Nephron progenitor cell (in vitro differentiated cells): Measurements from ENCODE around the gene EIF4H.

Experiments used
- DNase-seq: peaks from one replicate; pipeline ENCODE4 v3.0.0; 2021
- H3K27ac Mint-ChIP-seq: 2 replicates; pipeline ENCODE4 v1.8.0; 2021; ENCODE audit warnings: mild to moderate bottlenecking, moderate library complexity, mixed read lengths
- H3K27me3 Mint-ChIP-seq: 2 replicates; pipeline ENCODE4 v1.8.0; 2021; ENCODE audit warnings: mild to moderate bottlenecking, low read depth, mixed read lengths; ENCODE audit not compliant: poor library complexity
- H3K36me3 Mint-ChIP-seq: 2 replicates; pipeline ENCODE4 v1.8.0; 2021; ENCODE audit warnings: low read depth, mixed read lengths
- H3K4me1 Mint-ChIP-seq: 2 replicates; pipeline ENCODE4 v1.8.0; 2021; ENCODE audit warnings: mixed read lengths
- H3K4me3 Mint-ChIP-seq: 2 replicates; pipeline ENCODE4 v1.8.0; 2021; ENCODE audit warnings: mild to moderate bottlenecking, moderate library complexity, mixed read lengths
- H3K9me3 Mint-ChIP-seq: 2 replicates; pipeline ENCODE4 v1.8.0; 2021; ENCODE audit warnings: mild to moderate bottlenecking, moderate library complexity, mixed read lengths
- CTCF ChIP-seq: fragments of 200-600 bp; sonication (generic); IDR thresholded peaks from 2 replicates; pipeline ENCODE4 v1.5.0; 2021; ENCODE audit warnings: antibody characterized with exemption

Gene EIF4H

GRCh38 chr7:74228951-74229900 lies 55.1 kb downstream of the EIF4H start:
- no peak for DNase-seq
- Mint-ChIP-seq H3K4me1 (no peaks in the 10 kb centered on the region), H3K36me3 (peaks cover 56% of the 10 kb centered on the region), H3K27ac (peak overlapping the region; percentile 82), H3K9me3 (no peaks in the 10 kb centered on the region), H3K4me3 (no peak overlapping the region), H3K27me3 (no peaks in the 10 kb centered on the region)
- TF ChIP-seq CTCF = no peak

GRCh38 chr7:74230446-74231231 lies 56.5 kb downstream of the EIF4H start:
- Mint-ChIP-seq H3K36me3 (peaks cover 60% of the 10 kb centered on the region), H3K4me1 (no peaks in the 10 kb centered on the region)

GRCh38 chr7:74231232-74231590 lies 57.1 kb downstream of the EIF4H start:
- no peaks in the 10 kb centered on the region for H3K27me3 Mint-ChIP-seq
- H3K36me3 Mint-ChIP-seq = peaks cover 61% of the 10 kb centered on the region
- no peaks in the 10 kb centered on the region for H3K4me1 Mint-ChIP-seq
- H3K4me3 Mint-ChIP-seq = no peak overlapping the region
- no peaks in the 10 kb centered on the region for H3K9me3 Mint-ChIP-seq
- H3K27ac Mint-ChIP-seq = no peak overlapping the region
- DNase-seq = no peak
- TF ChIP-seq CTCF = no peak

More at GRCh38 chr7:74230446-74231231, 56.5 kb downstream of the EIF4H start:
- Mint-ChIP-seq H3K9me3 (no peaks in the 10 kb centered on the region), H3K4me3 (no peak overlapping the region), H3K27ac (no peak overlapping the region), H3K27me3 (no peaks in the 10 kb centered on the region)
- no peak for DNase-seq
- no peak for TF ChIP-seq CTCF

- no peak for TF ChIP-seq CTCF
- no peaks in the 10 kb centered on the region for H3K9me3 Mint-ChIP-seq
- no peak for DNase-seq
- no peaks in the 10 kb centered on the region for H3K27me3 Mint-ChIP-seq
- H3K4me1 Mint-ChIP-seq = no peaks in the 10 kb centered on the region
- no peak overlapping the region for H3K4me3 Mint-ChIP-seq
- no peak overlapping the region for H3K27ac Mint-ChIP-seq
- peaks cover 68% of the 10 kb centered on the region for H3K36me3 Mint-ChIP-seq
Observed at GRCh38 chr7:74233655-74234285, 59.6 kb downstream of the EIF4H start.

GRCh38 chr7:74235518-74236268 lies 61.5 kb downstream of the EIF4H start:
- no peak for TF ChIP-seq CTCF
- no peak overlapping the region for H3K27ac Mint-ChIP-seq
- no peaks in the 10 kb centered on the region for H3K9me3 Mint-ChIP-seq
- no peaks in the 10 kb centered on the region for H3K4me1 Mint-ChIP-seq
- no peak for DNase-seq
- H3K36me3 Mint-ChIP-seq = peaks cover 63% of the 10 kb centered on the region
- H3K27me3 Mint-ChIP-seq = no peaks in the 10 kb centered on the region
- no peak overlapping the region for H3K4me3 Mint-ChIP-seq
